ENCODE data around the gene CASKIN1. TPM values are rescaled to one million over a fixed set of nuclear protein-coding genes. Genes with fewer than 3 reads are reported as not detected.

Gene CASKIN1
- total and polyA plus RNA-seq, 2 experiments from 2014 or later: 1.0 to 6.2 TPM

- Mint-ChIP-seq H3K27me3 (ENCODE audit: insufficient read depth, low read depth, poor library complexity) (peaks cover 16% of the 10 kb centered on the region), H3K4me3 (no peak overlapping the region), H3K9me3 (no peaks in the 10 kb centered on the region), H3K27ac (no peak overlapping the region), H3K4me1 (peaks cover 2% of the 10 kb centered on the region; the same call in 1 of the 3 replicates), H3K36me3 (ENCODE audit: low read depth) (peaks cover 30% of the 10 kb centered on the region)
- H3K4me3 ChIP-seq: no peak overlapping the region
- H3K27ac ChIP-seq (ENCODE audit: low read depth): no peak overlapping the region
- no peaks in the 10 kb centered on the region for H3K9me2 ChIP-seq (ENCODE audit: insufficient read depth)
- no peaks in the 10 kb centered on the region; the same call in 1 of the 2 replicates for H3K79me2 ChIP-seq (replicated peaks; ENCODE audit: insufficient read depth)
- no peaks in the 10 kb centered on the region; the same call in 1 of the 2 replicates for H4K20me1 ChIP-seq (replicated peaks; ENCODE audit: insufficient read depth)
- TF ChIP-seq POLR2AphosphoS5 (IDR thresholded peaks at IDR 0.05; ENCODE audit: low read depth) (no peak), EZH2 (IDR thresholded peaks at IDR 0.05; ENCODE audit: low read depth, unreplicated experiment) (no peak), CTCF (conservative IDR thresholded peaks at IDR 0.05; ENCODE audit: low read depth in 2 of 2) (no peak), NANOG (IDR thresholded peaks at IDR 0.05; ENCODE audit: borderline replicate concordance) (no peak), REST (IDR thresholded peaks at IDR 0.05; ENCODE audit: unreplicated experiment) (no peak), CREB1 (CRISPR knock-in tag; IDR thresholded peaks at IDR 0.05; ENCODE audit: low read depth) (no peak), EZH2phosphoT487 (IDR thresholded peaks at IDR 0.05; ENCODE audit: unreplicated experiment) (no peak), STAT1 (IDR thresholded peaks at IDR 0.05; ENCODE audit: unreplicated experiment) (no peak), JUNB (IDR thresholded peaks at IDR 0.05; ENCODE audit: unreplicated experiment) (no peak), ETS1 (IDR thresholded peaks at IDR 0.05) (no peak), ZNF462 (CRISPR knock-in tag; IDR thresholded peaks at IDR 0.05) (no peak)
- no peaks in the 10 kb centered on the region for H3K27me3 ChIP-seq (ENCODE audit: insufficient read depth)
- 0 out of 2 replicates have a peak, but pooled peaks cover 19% of the 10 kb centered on the region for H3F3A ChIP-seq (replicated peaks; ENCODE audit: low read depth)
- DNase-seq (ENCODE audit: low spot score) (no peak), ATAC-seq (no peak)
- no peaks in the 10 kb centered on the region; the same call in 1 of the 2 replicates for H3K36me3 ChIP-seq (ENCODE audit: insufficient read depth)
- H3K4me2 ChIP-seq: no peak overlapping the region
- H3K4me1 ChIP-seq (ENCODE audit: insufficient read depth): no peaks in the 10 kb centered on the region
- H2AFZ ChIP-seq: no peak overlapping the region
Observed at GRCh38 chr16:2173916-2174315, 22.5 kb downstream of the CASKIN1 start.

Data from GM23338 (cell line).